Adrenal gland (tissue), 5 donors: ENCODE data around the gene TAF12.

Experiments
- POLR2A ChIP-seq, 2 donors: fragments of 450-650 bp; IDR thresholded peaks; one replicate each; pipeline ENCODE4 v1.6.1; 2017; ENCODE audit warnings: antibody characterized with exemption in 2 of 2, mild to moderate bottlenecking in 2 of 2, moderate library complexity in 1 of 2
- TF ChIP-seq, protein P1 (sequence below), 6 experiments: fragments of 450-650 bp in 4 of 6; fragments of 200-600 bp in 2 of 6; sonication (generic) in 1 of 6; IDR thresholded peaks; 1 replicate in 5 of 6; 2 replicates in 1 of 6; pipeline versions ENCODE4 v1.5.1 to v1.8.0; 2016 to 2021; ENCODE audit warnings: antibody characterized with exemption in 6 of 6, mild to moderate bottlenecking in 2 of 6, moderate library complexity in 1 of 6
- donor health status: DM: no; HTN: no; CAD: no.

DNA sequence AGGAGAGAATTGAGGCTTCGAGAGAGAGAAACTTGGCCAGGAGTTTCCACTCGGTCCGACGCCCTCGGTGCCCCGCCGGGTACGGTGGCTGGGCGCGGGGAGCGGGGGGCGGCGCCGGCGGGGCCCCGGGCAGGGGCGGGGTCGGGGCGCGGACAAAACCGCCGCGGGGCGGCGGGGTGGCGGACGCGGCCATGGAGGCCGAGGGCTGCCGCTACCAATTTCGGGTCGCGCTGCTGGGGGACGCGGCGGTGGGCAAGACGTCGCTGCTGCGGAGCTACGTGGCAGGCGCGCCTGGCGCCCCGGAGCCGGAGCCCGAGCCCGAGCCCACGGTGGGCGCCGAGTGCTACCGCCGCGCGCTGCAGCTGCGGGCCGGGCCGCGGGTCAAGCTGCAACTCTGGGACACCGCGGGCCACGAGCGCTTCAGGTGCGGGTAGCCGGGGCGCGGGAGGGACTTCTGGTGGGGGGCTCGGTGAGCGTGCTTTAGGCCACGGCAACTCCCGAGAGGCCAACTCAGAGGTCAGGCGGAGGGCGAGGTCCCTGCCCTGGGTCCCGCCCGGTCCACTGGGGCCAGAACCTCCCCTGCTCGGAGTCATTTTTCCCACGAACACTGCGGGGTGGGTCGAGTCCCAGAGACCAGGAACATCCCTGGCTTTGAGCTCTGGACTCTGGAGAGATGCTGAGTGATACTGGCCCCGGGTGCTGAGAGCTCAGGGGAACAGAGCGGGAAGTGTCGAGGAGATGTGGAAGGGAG, 50.4 kb downstream of the TAF12 start:
- TF ChIP-seq, protein P1, sequence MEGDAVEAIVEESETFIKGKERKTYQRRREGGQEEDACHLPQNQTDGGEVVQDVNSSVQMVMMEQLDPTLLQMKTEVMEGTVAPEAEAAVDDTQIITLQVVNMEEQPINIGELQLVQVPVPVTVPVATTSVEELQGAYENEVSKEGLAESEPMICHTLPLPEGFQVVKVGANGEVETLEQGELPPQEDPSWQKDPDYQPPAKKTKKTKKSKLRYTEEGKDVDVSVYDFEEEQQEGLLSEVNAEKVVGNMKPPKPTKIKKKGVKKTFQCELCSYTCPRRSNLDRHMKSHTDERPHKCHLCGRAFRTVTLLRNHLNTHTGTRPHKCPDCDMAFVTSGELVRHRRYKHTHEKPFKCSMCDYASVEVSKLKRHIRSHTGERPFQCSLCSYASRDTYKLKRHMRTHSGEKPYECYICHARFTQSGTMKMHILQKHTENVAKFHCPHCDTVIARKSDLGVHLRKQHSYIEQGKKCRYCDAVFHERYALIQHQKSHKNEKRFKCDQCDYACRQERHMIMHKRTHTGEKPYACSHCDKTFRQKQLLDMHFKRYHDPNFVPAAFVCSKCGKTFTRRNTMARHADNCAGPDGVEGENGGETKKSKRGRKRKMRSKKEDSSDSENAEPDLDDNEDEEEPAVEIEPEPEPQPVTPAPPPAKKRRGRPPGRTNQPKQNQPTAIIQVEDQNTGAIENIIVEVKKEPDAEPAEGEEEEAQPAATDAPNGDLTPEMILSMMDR (IDR thresholded peaks at IDR 0.05): no peak
- no peak for TF ChIP-seq POLR2A (IDR thresholded peaks at IDR 0.05)
